Measurements from ENCODE around the gene TFF3.

The TFF3 gene

GRCh38 chr21:42278451-42279149 lies 36.6 kb downstream of the TFF3 start:
- TF ChIP-seq SUZ12 (IDR thresholded peaks at IDR 0.05; ENCODE audit: extremely low read depth, insufficient read depth, insufficient read length) (no peak), ZNF274 (IDR thresholded peaks at IDR 0.05; ENCODE audit: low read depth, low read length) (no peak), YY1 (IDR thresholded peaks at IDR 0.05; ENCODE audit: insufficient read depth, insufficient read length) (no peak)
- Histone ChIP-seq H3K4me3 (ENCODE audit: insufficient read length, low read depth) (no peak overlapping the region), H3K9me3 (ENCODE audit: insufficient read depth, low read length) (no peaks in the 10 kb centered on the region), H3K4me1 (ENCODE audit: insufficient read depth, insufficient read length) (no peaks in the 10 kb centered on the region), H3K36me3 (ENCODE audit: insufficient read depth, insufficient read length, low read length) (no peaks in the 10 kb centered on the region), H3K9ac (ENCODE audit: insufficient read length, low read depth) (no peak overlapping the region), H3K27me3 (ENCODE audit: insufficient read depth, insufficient read length) (no peaks in the 10 kb centered on the region)
- no peak for DNase-seq (ENCODE audit: low read depth, low spot score)

- Histone ChIP-seq H3K27me3 (ENCODE audit: insufficient read depth, insufficient read length) (no peaks in the 10 kb centered on the region), H3K9me3 (ENCODE audit: insufficient read depth, low read length) (no peaks in the 10 kb centered on the region), H3K36me3 (ENCODE audit: insufficient read depth, insufficient read length, low read length) (no peaks in the 10 kb centered on the region), H3K4me1 (ENCODE audit: insufficient read depth, insufficient read length) (peaks cover 6% of the 10 kb centered on the region), H3K9ac (ENCODE audit: insufficient read length, low read depth) (no peak overlapping the region), H3K4me3 (ENCODE audit: insufficient read length, low read depth) (no peak overlapping the region)
- DNase-seq (ENCODE audit: low read depth, low spot score): no peak
- TF ChIP-seq SUZ12 (IDR thresholded peaks at IDR 0.05; ENCODE audit: extremely low read depth, insufficient read depth, insufficient read length) (no peak), ZNF274 (IDR thresholded peaks at IDR 0.05; ENCODE audit: low read depth, low read length) (no peak), YY1 (IDR thresholded peaks at IDR 0.05; ENCODE audit: insufficient read depth, insufficient read length) (no peak)
Measured at GRCh38 chr21:42277593-42277992, 37.6 kb downstream of the TFF3 start.

GRCh38 chr21:42276526-42277154 lies 38.6 kb downstream of the TFF3 start:
- no peaks in the 10 kb centered on the region for H3K36me3 ChIP-seq (ENCODE audit: insufficient read depth, insufficient read length, low read length)
- H3K9me3 ChIP-seq (ENCODE audit: insufficient read depth, low read length): no peaks in the 10 kb centered on the region
- TF ChIP-seq SUZ12 (IDR thresholded peaks at IDR 0.05; ENCODE audit: extremely low read depth, insufficient read depth, insufficient read length) (no peak), YY1 (IDR thresholded peaks at IDR 0.05; ENCODE audit: insufficient read depth, insufficient read length) (no peak), ZNF274 (IDR thresholded peaks at IDR 0.05; ENCODE audit: low read depth, low read length) (no peak)
- H3K4me3 ChIP-seq (ENCODE audit: insufficient read length, low read depth): no peak overlapping the region
- H3K9ac ChIP-seq (ENCODE audit: insufficient read length, low read depth): no peak overlapping the region
- DNase-seq (ENCODE audit: low read depth, low spot score): no peak
- peaks cover 8% of the 10 kb centered on the region for H3K4me1 ChIP-seq (ENCODE audit: insufficient read depth, insufficient read length)
- no peaks in the 10 kb centered on the region for H3K27me3 ChIP-seq (ENCODE audit: insufficient read depth, insufficient read length)

- Histone ChIP-seq H3K9ac (ENCODE audit: insufficient read length, low read depth) (no peak overlapping the region), H3K4me1 (ENCODE audit: insufficient read depth, insufficient read length) (peaks cover 8% of the 10 kb centered on the region), H3K36me3 (ENCODE audit: insufficient read depth, insufficient read length, low read length) (no peaks in the 10 kb centered on the region), H3K4me3 (ENCODE audit: insufficient read length, low read depth) (no peak overlapping the region), H3K27me3 (ENCODE audit: insufficient read depth, insufficient read length) (no peaks in the 10 kb centered on the region), H3K9me3 (ENCODE audit: insufficient read depth, low read length) (no peaks in the 10 kb centered on the region)
- DNase-seq (ENCODE audit: low read depth, low spot score): no peak
- TF ChIP-seq SUZ12 (IDR thresholded peaks at IDR 0.05; ENCODE audit: extremely low read depth, insufficient read depth, insufficient read length) (no peak), ZNF274 (IDR thresholded peaks at IDR 0.05; ENCODE audit: low read depth, low read length) (no peak), YY1 (IDR thresholded peaks at IDR 0.05; ENCODE audit: insufficient read depth, insufficient read length) (no peak)
Measured at GRCh38 chr21:42276076-42276475, 39.1 kb downstream of the TFF3 start.

- Histone ChIP-seq H3K36me3 (ENCODE audit: insufficient read depth, insufficient read length, low read length) (no peaks in the 10 kb centered on the region), H3K9me3 (ENCODE audit: insufficient read depth, low read length) (no peaks in the 10 kb centered on the region), H3K4me3 (ENCODE audit: insufficient read length, low read depth) (no peak overlapping the region), H3K9ac (ENCODE audit: insufficient read length, low read depth) (no peak overlapping the region), H3K4me1 (ENCODE audit: insufficient read depth, insufficient read length) (peaks cover 19% of the 10 kb centered on the region), H3K27me3 (ENCODE audit: insufficient read depth, insufficient read length) (no peaks in the 10 kb centered on the region)
- TF ChIP-seq SUZ12 (IDR thresholded peaks at IDR 0.05; ENCODE audit: extremely low read depth, insufficient read depth, insufficient read length): no peak
- TF ChIP-seq YY1 (IDR thresholded peaks at IDR 0.05; ENCODE audit: insufficient read depth, insufficient read length): no peak
- no peak for DNase-seq (ENCODE audit: low read depth, low spot score)
Measured at GRCh38 chr21:42272984-42273600, 42.1 kb downstream of the TFF3 start.

- DNase-seq (ENCODE audit: low read depth, low spot score): no peak
- Histone ChIP-seq H3K9ac (ENCODE audit: insufficient read length, low read depth) (no peak overlapping the region), H3K4me3 (ENCODE audit: insufficient read length, low read depth) (no peak overlapping the region), H3K36me3 (ENCODE audit: insufficient read depth, insufficient read length, low read length) (no peaks in the 10 kb centered on the region), H3K4me1 (ENCODE audit: insufficient read depth, insufficient read length) (peaks cover 19% of the 10 kb centered on the region), H3K9me3 (ENCODE audit: insufficient read depth, low read length) (no peaks in the 10 kb centered on the region), H3K27me3 (ENCODE audit: insufficient read depth, insufficient read length) (no peaks in the 10 kb centered on the region)
- no peak for TF ChIP-seq ZNF274 (IDR thresholded peaks at IDR 0.05; ENCODE audit: low read depth, low read length)
- no peak for TF ChIP-seq YY1 (IDR thresholded peaks at IDR 0.05; ENCODE audit: insufficient read depth, insufficient read length)
- TF ChIP-seq SUZ12 (IDR thresholded peaks at IDR 0.05; ENCODE audit: extremely low read depth, insufficient read depth, insufficient read length): no peak
Measured at GRCh38 chr21:42272109-42272962, 42.9 kb downstream of the TFF3 start.

Measured in NT2/D1 (cell line).